ENCODE data around the gene KLHL29.

DNA sequence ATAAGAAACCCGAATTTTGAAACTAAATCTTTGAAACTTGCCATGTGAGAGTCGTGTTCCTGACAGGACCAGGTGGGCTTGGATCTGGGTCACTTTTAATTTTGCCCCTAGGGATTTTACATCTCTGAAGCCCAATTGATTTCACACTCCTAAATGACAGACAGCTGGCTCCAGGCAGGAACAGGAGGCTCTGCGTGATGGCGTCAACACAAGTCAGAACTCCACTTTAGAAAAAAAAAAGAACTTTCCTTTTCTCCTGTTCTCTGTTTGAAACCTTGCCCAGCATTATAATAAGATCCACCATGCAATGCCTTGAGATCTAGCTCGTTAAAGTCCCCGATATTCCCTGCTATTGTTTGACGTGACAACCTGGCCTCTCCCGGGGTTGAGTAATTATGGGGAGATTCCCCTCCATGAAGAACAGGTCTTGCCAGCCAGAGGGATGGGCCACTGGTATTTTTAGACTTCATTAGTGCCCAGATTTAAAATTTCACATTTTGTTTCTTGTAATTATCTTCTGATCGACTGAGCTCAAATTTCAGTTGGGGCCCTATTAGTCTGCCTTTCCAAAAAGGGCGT is 260.3 kb downstream of the KLHL29 start:
- TF ChIP-seq POLR2AphosphoS5 (IDR thresholded peaks at IDR 0.05; ENCODE audit: low read depth, low read length) (no peak), TAF1 (IDR thresholded peaks at IDR 0.05; ENCODE audit: low read depth, low read length) (no peak), POLR2A (IDR thresholded peaks at IDR 0.05; ENCODE audit: low read depth, low read length) (no peak), PAX5 (IDR thresholded peaks at IDR 0.05; ENCODE audit: insufficient read depth, low read length, severe bottlenecking) (no peak), SPI1 (IDR thresholded peaks at IDR 0.05; ENCODE audit: low read depth, low read length) (no peak)
